ENCODE results near the gene GRM7. TPM values are rescaled to one million over a fixed set of nuclear protein-coding genes. Genes with fewer than 3 reads are reported as not detected.

The GRM7 gene
- total and polyA plus RNA-seq, 8 donors: 0.05 to 2.2 TPM; not detected in 6

DNA sequence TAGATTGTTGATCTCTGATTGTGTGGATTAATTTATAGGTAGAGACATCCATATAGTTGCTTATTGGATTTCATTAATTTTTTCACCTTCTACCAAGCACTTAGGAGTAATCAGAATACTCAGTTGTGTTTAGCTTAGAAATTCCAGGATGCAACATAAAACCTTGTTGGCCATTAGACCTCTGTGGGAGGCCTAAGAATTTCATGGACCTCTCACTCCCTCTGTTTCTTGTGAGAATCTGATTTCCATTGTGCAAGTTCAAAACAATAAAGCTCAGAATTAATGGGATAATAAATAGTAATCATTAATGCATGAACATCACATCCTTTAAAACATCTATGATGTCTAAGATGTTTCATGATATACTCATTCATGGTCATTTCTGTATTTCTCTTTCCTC lies 332.4 kb downstream of the GRM7 start:
- Histone ChIP-seq H3K4me1 (no peaks in the 10 kb centered on the region), H3K4me3 (no peak overlapping the region), H3K36me3 (no peaks in the 10 kb centered on the region), H3K9me3 (no peaks in the 10 kb centered on the region), H3K27me3 (no peaks in the 10 kb centered on the region), H3K27ac (no peak overlapping the region)
- intact Hi-C loops (cut with DNase I; ENCODE audit: low total_unique reads): no loop called here
- TF ChIP-seq POLR2A (IDR thresholded peaks at IDR 0.05) (no peak), POLR2AphosphoS5 (IDR thresholded peaks at IDR 0.05) (no peak), EP300 (IDR thresholded peaks at IDR 0.05) (no peak)
- TF ChIP-seq, protein P1, sequence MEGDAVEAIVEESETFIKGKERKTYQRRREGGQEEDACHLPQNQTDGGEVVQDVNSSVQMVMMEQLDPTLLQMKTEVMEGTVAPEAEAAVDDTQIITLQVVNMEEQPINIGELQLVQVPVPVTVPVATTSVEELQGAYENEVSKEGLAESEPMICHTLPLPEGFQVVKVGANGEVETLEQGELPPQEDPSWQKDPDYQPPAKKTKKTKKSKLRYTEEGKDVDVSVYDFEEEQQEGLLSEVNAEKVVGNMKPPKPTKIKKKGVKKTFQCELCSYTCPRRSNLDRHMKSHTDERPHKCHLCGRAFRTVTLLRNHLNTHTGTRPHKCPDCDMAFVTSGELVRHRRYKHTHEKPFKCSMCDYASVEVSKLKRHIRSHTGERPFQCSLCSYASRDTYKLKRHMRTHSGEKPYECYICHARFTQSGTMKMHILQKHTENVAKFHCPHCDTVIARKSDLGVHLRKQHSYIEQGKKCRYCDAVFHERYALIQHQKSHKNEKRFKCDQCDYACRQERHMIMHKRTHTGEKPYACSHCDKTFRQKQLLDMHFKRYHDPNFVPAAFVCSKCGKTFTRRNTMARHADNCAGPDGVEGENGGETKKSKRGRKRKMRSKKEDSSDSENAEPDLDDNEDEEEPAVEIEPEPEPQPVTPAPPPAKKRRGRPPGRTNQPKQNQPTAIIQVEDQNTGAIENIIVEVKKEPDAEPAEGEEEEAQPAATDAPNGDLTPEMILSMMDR (IDR thresholded peaks at IDR 0.05): no peak
- no peak for DNase-seq

DNA sequence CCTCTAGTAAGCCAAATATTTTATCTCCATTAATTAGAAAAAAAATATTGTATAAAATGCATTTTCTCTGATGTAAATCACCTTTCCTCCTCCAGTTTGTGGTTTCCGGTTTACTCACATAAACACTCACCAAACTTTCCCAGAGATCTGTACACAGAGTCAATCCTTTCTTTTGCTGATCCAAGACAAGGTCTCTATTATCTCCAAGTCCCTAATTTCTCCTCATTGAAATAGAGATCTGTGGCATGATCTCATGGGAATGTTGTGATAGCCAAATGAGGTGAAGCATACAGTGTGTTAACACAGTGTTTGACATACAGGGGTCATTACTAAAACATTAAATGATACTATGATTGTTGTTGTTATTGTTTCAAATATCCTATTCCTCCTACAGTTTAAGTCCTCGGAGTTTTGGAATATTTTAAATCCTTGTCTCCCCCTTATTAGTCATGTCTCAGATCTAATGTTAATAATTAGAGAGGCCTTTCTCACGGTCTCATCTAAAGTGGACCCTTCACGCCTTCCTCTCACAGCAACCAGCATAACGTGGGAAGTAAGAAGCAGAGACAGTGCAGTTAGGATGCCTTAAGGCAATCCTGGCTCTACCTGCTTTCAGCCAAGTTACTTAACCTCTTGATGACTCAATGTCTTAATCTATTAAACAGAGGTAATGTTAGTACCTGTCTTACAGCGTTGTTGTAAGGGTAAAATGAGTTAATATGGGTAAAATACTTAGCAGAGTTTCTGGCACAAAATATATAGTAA lies 333.3 kb downstream of the GRM7 start:
- Histone ChIP-seq H3K27me3 (no peaks in the 10 kb centered on the region), H3K27ac (no peak overlapping the region), H3K36me3 (no peaks in the 10 kb centered on the region), H3K4me1 (no peaks in the 10 kb centered on the region), H3K4me3 (no peak overlapping the region), H3K9me3 (peaks cover 0 to 3% (median 0%) of the 10 kb centered on the region in 4 donors)
- no peak for DNase-seq
- WGBS, 5 donors: 75 to 78% (median 77%) methylated on average over 6 of the region's 6 CpGs
- TF ChIP-seq, protein P1 (IDR thresholded peaks at IDR 0.05): no peak
- no peak for TF ChIP-seq POLR2AphosphoS5 (IDR thresholded peaks at IDR 0.05)
- no peak for TF ChIP-seq POLR2A (IDR thresholded peaks at IDR 0.05)
- TF ChIP-seq EP300 (IDR thresholded peaks at IDR 0.05): no peak
- intact Hi-C loops (cut with DNase I; ENCODE audit: low total_unique reads): no loop called here

DNA sequence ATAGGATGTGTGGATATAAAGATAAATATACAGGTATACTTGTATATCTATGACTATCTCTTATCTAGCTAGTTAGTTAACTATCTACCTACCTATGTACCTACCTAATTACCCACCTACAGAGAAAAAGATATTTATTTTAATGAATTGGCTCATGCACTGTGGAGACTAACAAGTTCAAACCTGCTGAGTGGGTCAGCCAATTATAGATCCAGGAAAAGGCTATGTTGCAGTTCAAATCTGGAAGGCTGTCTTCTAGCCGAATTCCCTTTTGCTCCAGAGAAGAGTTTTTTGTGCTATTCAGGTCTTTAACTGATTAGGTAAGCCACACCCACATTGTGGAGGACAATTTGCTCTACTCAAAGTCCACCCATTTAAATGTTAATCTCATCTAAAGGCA lies 335.0 kb downstream of the GRM7 start:
- Histone ChIP-seq H3K27me3 (no peaks in the 10 kb centered on the region), H3K9me3 (peaks cover 0 to 5% (median 2%) of the 10 kb centered on the region in 4 donors), H3K4me1 (no peaks in the 10 kb centered on the region), H3K27ac (no peak overlapping the region), H3K36me3 (no peaks in the 10 kb centered on the region), H3K4me3 (no peak overlapping the region)
- WGBS, 5 donors: 55 to 83% (median 67%) methylated on average over 1 of the region's 1 CpG
- TF ChIP-seq POLR2A (IDR thresholded peaks at IDR 0.05) (no peak), EP300 (IDR thresholded peaks at IDR 0.05) (no peak), POLR2AphosphoS5 (IDR thresholded peaks at IDR 0.05) (no peak)
- TF ChIP-seq, protein P1 (IDR thresholded peaks at IDR 0.05): no peak
- intact Hi-C loops (cut with DNase I; ENCODE audit: low total_unique reads): no loop called here
- DNase-seq: no peak

DNA sequence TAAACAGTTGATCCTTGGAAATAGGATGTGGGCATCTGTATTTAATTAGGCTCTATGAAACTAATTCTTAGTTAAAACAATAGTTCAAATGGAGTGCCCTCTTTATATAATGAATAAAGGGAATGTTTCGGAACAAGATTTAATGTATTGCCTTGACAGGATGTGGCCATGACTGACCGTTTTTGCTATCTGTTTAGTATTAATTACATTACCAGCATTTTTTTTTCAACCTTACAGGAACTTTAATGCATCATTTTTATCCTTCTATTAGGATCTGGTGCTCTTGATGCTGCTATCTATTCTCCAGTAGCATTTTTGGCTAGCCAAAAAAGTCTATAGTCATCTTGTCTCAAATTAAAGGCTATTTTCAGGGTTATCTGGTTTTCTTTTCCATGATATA lies 340.9 kb downstream of the GRM7 start:
- no peak overlapping the region for H3K27ac ChIP-seq
- 57 to 80% (median 70%) methylated on average over 2 of the region's 2 CpGs for WGBS, 5 donors

More for the DNA sequence above, 340.9 kb downstream of the GRM7 start:
- no peak for TF ChIP-seq EP300 (IDR thresholded peaks at IDR 0.05)
- TF ChIP-seq, protein P1 (IDR thresholded peaks at IDR 0.05): no peak
- TF ChIP-seq POLR2A (IDR thresholded peaks at IDR 0.05): no peak
- no peak for TF ChIP-seq POLR2AphosphoS5 (IDR thresholded peaks at IDR 0.05)
- intact Hi-C loops (cut with DNase I; ENCODE audit: low total_unique reads): no loop called here
- H3K36me3 ChIP-seq: no peaks in the 10 kb centered on the region
- H3K4me3 ChIP-seq: no peak overlapping the region
- no peaks in the 10 kb centered on the region for H3K27me3 ChIP-seq
- H3K4me1 ChIP-seq: no peaks in the 10 kb centered on the region
- H3K9me3 ChIP-seq: peaks cover 0 to 5% (median 2%) of the 10 kb centered on the region in 4 donors
- no peak for DNase-seq
